Stomach smooth muscle (tissue), 2 donors: ENCODE results near the gene GPX1.

Experiments
- H3K27ac ChIP-seq: one replicate; pipeline ENCODE4 v1.7.0; 2013; ENCODE audit warnings: mild to moderate bottlenecking, low read length, inconsistent platforms
- H3K27me3 ChIP-seq, 2 donors: one replicate each; pipeline ENCODE4 v1.7.0; 2013; ENCODE audit warnings: low read length in 2 of 2; ENCODE audit not compliant: insufficient read depth in 2 of 2, control insufficient read depth in 1 of 2
- H3K36me3 ChIP-seq, 2 donors: one replicate each; pipeline ENCODE4 v1.7.0; 2013; ENCODE audit warnings: low read length in 2 of 2; ENCODE audit not compliant: control insufficient read depth in 2 of 2, insufficient read depth in 2 of 2
- H3K4me1 ChIP-seq: one replicate; pipeline ENCODE4 v1.7.0; 2013; ENCODE audit warnings: low read length; ENCODE audit not compliant: control insufficient read depth, insufficient read depth
- H3K4me3 ChIP-seq, 2 donors: one replicate each; pipeline ENCODE4 v1.7.0; 2013; ENCODE audit warnings: low read length in 2 of 2
- H3K9ac ChIP-seq, 2 donors: one replicate each; pipeline ENCODE4 v1.7.0; 2013; ENCODE audit warnings: low read length in 2 of 2, mild to moderate bottlenecking in 1 of 2
- H3K9me3 ChIP-seq, 2 donors: one replicate each; pipeline ENCODE4 v1.7.0; 2013; ENCODE audit warnings: low read length in 2 of 2; ENCODE audit not compliant: control insufficient read depth in 2 of 2
- donor health status: healthy.
- donor health status: Pancreatic carcinoma.

GPX1 gene

DNA sequence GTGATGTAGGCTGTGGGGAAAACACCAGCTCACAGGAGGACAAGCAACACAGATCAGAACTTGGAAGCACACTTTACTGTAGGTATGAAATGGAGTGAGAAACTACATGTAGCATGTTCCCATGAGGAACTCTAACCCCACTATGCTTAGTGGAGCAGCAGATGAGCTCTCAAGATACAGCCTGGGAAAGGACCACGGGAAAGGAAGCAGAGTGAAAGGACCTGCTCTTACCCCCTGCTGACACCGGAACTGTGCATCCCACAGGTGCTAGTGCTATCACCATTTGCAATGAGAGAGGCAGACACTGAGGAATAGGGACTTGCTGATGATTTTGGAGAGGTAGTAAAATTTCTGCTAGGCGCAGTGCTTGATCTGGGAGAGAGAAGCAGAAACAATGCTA, 46.9 kb downstream of the GPX1 start:
- Histone ChIP-seq H3K27ac (no peak overlapping the region), H3K9me3 (no peaks in the 10 kb centered on the region), H3K9ac (no peak overlapping the region), H3K27me3 (no peaks in the 10 kb centered on the region), H3K36me3 (peaks cover 35 to 38% of the 10 kb centered on the region in 2 donors), H3K4me1 (no peaks in the 10 kb centered on the region), H3K4me3 (no peak overlapping the region)

DNA sequence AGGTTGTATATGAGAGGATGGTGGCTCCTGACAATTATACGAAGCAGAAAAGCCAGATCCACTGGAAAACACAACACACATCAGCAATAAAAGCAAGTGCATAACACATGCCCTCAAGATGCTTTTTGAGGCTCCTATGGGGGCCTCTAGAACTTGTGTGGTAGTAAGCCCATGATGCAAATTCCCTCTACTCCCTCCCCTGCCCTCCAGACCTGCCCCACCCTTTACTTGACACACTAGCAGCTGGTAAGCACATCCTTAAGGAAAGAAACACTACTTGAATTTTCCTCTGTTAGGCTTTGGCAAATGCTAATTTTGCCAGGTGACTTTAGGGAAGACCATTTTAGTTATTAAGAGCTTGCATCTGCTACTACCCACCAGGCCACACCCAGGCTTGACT, 47.5 kb downstream of the GPX1 start:
- Histone ChIP-seq H3K9ac (no peak overlapping the region), H3K27ac (no peak overlapping the region), H3K4me1 (no peaks in the 10 kb centered on the region), H3K4me3 (no peak overlapping the region), H3K36me3 (peaks cover 37 to 39% of the 10 kb centered on the region in 2 donors), H3K27me3 (no peaks in the 10 kb centered on the region), H3K9me3 (no peaks in the 10 kb centered on the region)
